K562 (cell line): ENCODE results near the gene PPM1H. TPM values are rescaled to one million over a fixed set of nuclear protein-coding genes. Genes with fewer than 3 reads are reported as not detected.

Experiments
- ATAC-seq: fragments of 200-7000 bp; cut with Tn5 transposase; 3 replicates; pipeline ENCODE4 v1.9.1; 2020; ENCODE audit warnings: moderate library complexity
- BruUV-seq: library from RNA; stranded (reverse); fragments of 400-500 nt; replicated peaks from 2 replicates; lab custom pipeline; 2021; lab: Mats Ljungman, UMichigan
- CTCF ChIA-PET: fragments of 300-600 bp; formaldehyde crosslinking; extraction: SDS; loops from one replicate; lab custom pipeline; 2021; ENCODE audit warnings: low intra/inter-chr PET ratio; lab: Yijun Ruan, JAX
- POLR2A ChIA-PET: fragments of 300-600, 350-650 bp; sonication (Branson Sonifier 250); formaldehyde crosslinking; extraction: SDS; loops from one replicate; lab custom pipeline; 2021; ENCODE audit warnings: antibody characterized with exemption, inconsistent platforms; lab: Yijun Ruan, JAX
- DNase-seq, 4 experiments: peaks; one replicate each; pipeline versions ENCODE4 v3.0.0 to v3.0.0-alpha.2; 2011 to 2018; ENCODE audit warnings: low spot score in 3 of 4, mixed read lengths in 3 of 4; ENCODE audit errors: extremely low read depth in 1 of 4
- FAIRE-seq: peaks from 2 replicates; lab custom pipeline; 2011; peaks lifted over from hg19 to GRCh38; lab: Jason Lieb, UNC
- H2AFZ ChIP-seq: 2 replicates; pipeline ENCODE4 v1.6.0; 2011; ENCODE audit warnings: low read depth, low read length, control low read depth, inconsistent platforms
- H3K27ac ChIP-seq: fragments of 200-600 bp; 3 replicates; pipeline ENCODE4 v1.8.0; 2011; ENCODE audit warnings: low read depth, mild to moderate bottlenecking, control low read depth, inconsistent platforms, low read length, moderate library complexity, mixed read lengths; ENCODE audit errors: extremely low read depth
- H3K27me3 ChIP-seq, 2 experiments: fragments of 300-600 bp in 1 of 2; 2 replicates in 1 of 2; 3 replicates in 1 of 2; pipeline versions ENCODE4 v1.6.0 to v1.8.0; 2011; ENCODE audit warnings: inconsistent platforms in 2 of 2, low read length in 2 of 2, mild to moderate bottlenecking in 1 of 2, mixed read lengths in 1 of 2, moderate library complexity in 1 of 2; ENCODE audit not compliant: control insufficient read depth in 2 of 2, insufficient read depth in 2 of 2
- H3K36me3 ChIP-seq: fragments of 300-600 bp; 3 replicates; pipeline ENCODE4 v1.8.0; 2011; ENCODE audit warnings: mild to moderate bottlenecking, low read length, inconsistent platforms; ENCODE audit not compliant: control insufficient read depth, insufficient read depth
- H3K4me1 ChIP-seq, 2 experiments: fragments of 200-600 bp in 1 of 2; replicated peaks in 1 of 2; 2 replicates in 1 of 2; 3 replicates in 1 of 2; pipeline versions ENCODE4 v1.5.1 to v1.8.0; 2011; ENCODE audit warnings: inconsistent platforms in 2 of 2, low read length in 2 of 2, mild to moderate bottlenecking in 1 of 2, mixed read lengths in 1 of 2, moderate library complexity in 1 of 2; ENCODE audit not compliant: control insufficient read depth in 2 of 2, insufficient read depth in 2 of 2
- H3K4me2 ChIP-seq: 2 replicates; pipeline ENCODE4 v1.6.1; 2011; ENCODE audit warnings: low read length, control low read depth, inconsistent platforms, mixed read lengths; ENCODE audit not compliant: insufficient read depth
- H3K4me3 ChIP-seq: fragments of 200-600 bp; sonication (generic), shearing (Covaris generic); 2 replicates; pipeline ENCODE4 v1.5.1; 2016; ENCODE audit warnings: control low read depth, inconsistent platforms
- H3K79me2 ChIP-seq: fragments of 200-600 bp; 3 replicates; pipeline ENCODE4 v1.8.0; 2011; ENCODE audit warnings: low read length, inconsistent platforms; ENCODE audit not compliant: control insufficient read depth, insufficient read depth
- H3K9ac ChIP-seq, 2 experiments: 2 replicates each; pipeline versions ENCODE4 v1.6.0 to v1.6.1; 2011; ENCODE audit warnings: low read depth in 2 of 2, low read length in 2 of 2, control low read depth in 1 of 2, inconsistent platforms in 1 of 2, mild to moderate bottlenecking in 1 of 2, mixed read lengths in 1 of 2; ENCODE audit not compliant: insufficient read depth in 1 of 2
- H3K9me1 ChIP-seq: one replicate; pipeline ENCODE4 v1.6.0; 2011; ENCODE audit warnings: inconsistent platforms, mild to moderate bottlenecking, low read length, moderate library complexity; ENCODE audit not compliant: control insufficient read depth, insufficient read depth
- H3K9me3 ChIP-seq: replicated peaks from 2 replicates; pipeline ENCODE4 v1.5.1; 2011; ENCODE audit warnings: low read depth, low read length, inconsistent platforms; ENCODE audit not compliant: control insufficient read depth, insufficient read depth
- H4K20me1 ChIP-seq: replicated peaks from 2 replicates; pipeline ENCODE4 v1.6.1; 2011; ENCODE audit warnings: low read length, inconsistent platforms, mixed read lengths; ENCODE audit not compliant: control insufficient read depth, insufficient read depth
- ATF1 ChIP-seq, 2 experiments: fragments of 450-650 bp in 1 of 2; IDR thresholded peaks; 2 replicates each; pipeline ENCODE4 v1.6.1; 2016; ENCODE audit warnings: missing compliant biosample characterization in 1 of 2, missing genetic modification characterization in 1 of 2
- HMBOX1 ChIP-seq: sonication (generic); IDR thresholded peaks from 2 replicates; pipeline ENCODE4 v1.6.1; 2016
- KDM2B ChIP-seq: fragments of 250-450 bp; sonication (Bioruptor Pico); IDR thresholded peaks from 2 replicates; pipeline ENCODE4 v1.8.0; 2021; ENCODE audit warnings: mild to moderate bottlenecking, moderate library complexity
- MYBL2 ChIP-seq, 2 experiments: fragments of 450-650 bp in 1 of 2; sonication (generic) in 1 of 2; formaldehyde crosslinking in 1 of 2; IDR thresholded peaks; 2 replicates each; pipeline versions ENCODE4 v1.6.1 to v1.8.1; 2017 to 2022; ENCODE audit warnings: borderline replicate concordance in 1 of 2, inconsistent platforms in 1 of 2, low read depth in 1 of 2, mild to moderate bottlenecking in 1 of 2, missing genetic modification reagents in 1 of 2, moderate library complexity in 1 of 2
- PBX2 ChIP-seq, 2 experiments: IDR thresholded peaks in 1 of 2; conservative IDR thresholded peaks in 1 of 2; 2 replicates each; pipeline ENCODE4 v1.6.1; 2016; ENCODE audit warnings: low read depth in 2 of 2, mild to moderate bottlenecking in 1 of 2, missing compliant biosample characterization in 1 of 2, missing genetic modification characterization in 1 of 2, moderate library complexity in 1 of 2
- SNAPC5 ChIP-seq: fragments of 250-450 bp; sonication (Bioruptor Pico); IDR thresholded peaks from 2 replicates; pipeline ENCODE4 v1.8.0; 2021; ENCODE audit warnings: moderate library complexity, mild to moderate bottlenecking, inconsistent platforms
- VEZF1 ChIP-seq: fragments of 200-800 bp; sonication (Bioruptor generic); IDR thresholded peaks from 2 replicates; pipeline ENCODE4 v1.6.1; 2017; ENCODE audit warnings: missing genetic modification characterization, missing compliant biosample characterization
- ZBTB17 ChIP-seq: fragments of 450-650 bp; formaldehyde crosslinking; IDR thresholded peaks from 2 replicates; pipeline ENCODE4 v1.4.0; 2020; ENCODE audit warnings: mild to moderate bottlenecking
- ZNF165 ChIP-seq: fragments of 250-450 bp; sonication (Bioruptor Pico); IDR thresholded peaks from 2 replicates; pipeline ENCODE4 v1.4.0; 2020; ENCODE audit warnings: borderline replicate concordance
- ZNF311 ChIP-seq: fragments of 250-450 bp; sonication (Bioruptor Pico); IDR thresholded peaks from 2 replicates; pipeline ENCODE4 v1.4.0; 2020; ENCODE audit warnings: mild to moderate bottlenecking, moderate library complexity
- WGBS: fragments of 100-300 bp; shearing (Covaris generic); methylation state at CpG from one replicate; pipeline ENCODE4 v1.1.6; 2016; ENCODE audit warnings: low coverage, mixed read lengths; ENCODE audit not compliant: insufficient coverage; ENCODE audit errors: missing lambda C conversion rate; 5-methylcytosine and 5-hydroxymethylcytosine counted together
- in situ Hi-C: fragments of 300-500 bp; cut with MboI; formaldehyde crosslinking; loops from 4 replicates; pipeline ENCODE4 v1.15.0; 2018; ENCODE audit warnings: inconsistent platforms, mixed read lengths
- intact Hi-C: fragments of 100-400 bp; cut with micrococcal nuclease; formaldehyde crosslinking; loops from 2 replicates; pipeline ENCODE4 v1.14.2; 2022
- polyA plus RNA-seq, 8 experiments: library from polyadenylated mRNA; depleted of rRNA in 4 of 8; stranded (reverse) in 5 of 8; unstranded in 3 of 8; fragments of >200 nt; fragmentation: Nextera tagmentation in 2 of 8; fragmentation: Illumina TruSeq in 1 of 8; extraction: Ambion mirVana in 2 of 8; extraction: Trizol in 1 of 8; gene quantifications; 2 replicates each; pipeline versions ENCODE4 v1.2.1 to v1.2.3, GENCODE V29; 2011 to 2014; ENCODE audit warnings: inconsistent platforms in 1 of 8, missing spikeins in 1 of 8
- total RNA-seq, 7 experiments: library from RNA; depleted of rRNA in 6 of 7; stranded (reverse); fragments of >200 nt in 6 of 7; fragmentation: Illumina TruSeq in 2 of 7; extraction: Trizol in 2 of 7; gene quantifications; 2 replicates each; pipeline versions ENCODE4 v1.2.1 to v1.2.3, GENCODE V29; 2011 to 2021; ENCODE audit warnings: low replicate concordance in 1 of 7

PPM1H gene
- total and polyA plus RNA-seq, 9 of the 15 experiments (the other 6 are each of a cell fraction or from before 2014, with no cell fraction given): 5.3 to 29.3 (median 11.3) TPM

- TF ChIP-seq PBX2 (CRISPR knock-in tag; IDR thresholded peaks at IDR 0.05; ENCODE audit: low read depth) (no peak), PBX2 (tag; conservative IDR thresholded peaks at IDR 0.05; ENCODE audit: low read depth) (peak; percentile 69), MYBL2 (IDR thresholded peaks at IDR 0.05; ENCODE audit: low read depth) (no peak), MYBL2 (CRISPR knock-in tag; IDR thresholded peaks at IDR 0.05; ENCODE audit: borderline replicate concordance) (no peak)
Measured at GRCh38 chr12:62711631-62712241, 223.2 kb downstream of the PPM1H start (continued).

- WGBS: 66% methylated on average over 2 of the region's 2 CpGs
- H3K4me2 ChIP-seq: no peak overlapping the region
- H3K79me2 ChIP-seq: no peaks in the 10 kb centered on the region
- H3K9me3 ChIP-seq: no peaks in the 10 kb centered on the region
- H3K9me1 ChIP-seq: no peaks in the 10 kb centered on the region
- BruUV-seq: no TSS peak
- H3K27me3 ChIP-seq: no peaks in the 10 kb centered on the region
- H3K4me3 ChIP-seq: no peak overlapping the region
- no peak for TF ChIP-seq ATF1 (CRISPR knock-in tag; IDR thresholded peaks at IDR 0.05)
- no peak for TF ChIP-seq ATF1 (tag; IDR thresholded peaks at IDR 0.05)
- no peak for TF ChIP-seq ZNF311 (CRISPR knock-in tag)
- no peak for TF ChIP-seq KDM2B (CRISPR knock-in tag)
- no peak for TF ChIP-seq SNAPC5 (CRISPR knock-in tag)
- no peak for TF ChIP-seq HMBOX1
- TF ChIP-seq ZBTB17 (CRISPR knock-in tag): no peak
- TF ChIP-seq ZNF165 (CRISPR knock-in tag): no peak
- no peak for TF ChIP-seq VEZF1 (CRISPR knock-in tag)
- H2AFZ ChIP-seq: no peak overlapping the region
- in situ Hi-C loops: no loop called here
- DNase-seq (no peak), ATAC-seq (no peak), FAIRE-seq (no peak)
- H3K4me1 ChIP-seq: no peaks in the 10 kb centered on the region; a peak in 2 of 5 replicates
- no peak overlapping the region for H3K27ac ChIP-seq
- ChIA-PET CTCF (no interaction called here), POLR2A (interaction anchor here (1.5 kb wide), 1 partner anchor 33 kb away, joined by 3 read pairs; no protein-coding TSS in a partner anchor)
- peaks cover 3% of the 10 kb centered on the region; the same call in 1 of the 3 replicates for H3K36me3 ChIP-seq
- H4K20me1 ChIP-seq: no peaks in the 10 kb centered on the region
- no peak overlapping the region for H3K9ac ChIP-seq
- intact Hi-C loops: no loop called here
Measured at GRCh38 chr12:62709311-62709710, 225.6 kb downstream of the PPM1H start.
